NCI-H510A (cell line): ENCODE results near the gene CHD9.
"Not testable (repeated sequence)": the region's sequence is repeated elsewhere in the genome, so short reads cannot be mapped to it uniquely, and the experiment has no call there.

Source experiments
- DNase-seq: peaks from one replicate; lab custom pipeline; 2025; lab: John Stamatoyannopoulos, UW

The CHD9 gene

GRCh38 chr16:53282328-53282727, 227.5 kb downstream of the CHD9 start:
- DNase-seq: no peak

DNA sequence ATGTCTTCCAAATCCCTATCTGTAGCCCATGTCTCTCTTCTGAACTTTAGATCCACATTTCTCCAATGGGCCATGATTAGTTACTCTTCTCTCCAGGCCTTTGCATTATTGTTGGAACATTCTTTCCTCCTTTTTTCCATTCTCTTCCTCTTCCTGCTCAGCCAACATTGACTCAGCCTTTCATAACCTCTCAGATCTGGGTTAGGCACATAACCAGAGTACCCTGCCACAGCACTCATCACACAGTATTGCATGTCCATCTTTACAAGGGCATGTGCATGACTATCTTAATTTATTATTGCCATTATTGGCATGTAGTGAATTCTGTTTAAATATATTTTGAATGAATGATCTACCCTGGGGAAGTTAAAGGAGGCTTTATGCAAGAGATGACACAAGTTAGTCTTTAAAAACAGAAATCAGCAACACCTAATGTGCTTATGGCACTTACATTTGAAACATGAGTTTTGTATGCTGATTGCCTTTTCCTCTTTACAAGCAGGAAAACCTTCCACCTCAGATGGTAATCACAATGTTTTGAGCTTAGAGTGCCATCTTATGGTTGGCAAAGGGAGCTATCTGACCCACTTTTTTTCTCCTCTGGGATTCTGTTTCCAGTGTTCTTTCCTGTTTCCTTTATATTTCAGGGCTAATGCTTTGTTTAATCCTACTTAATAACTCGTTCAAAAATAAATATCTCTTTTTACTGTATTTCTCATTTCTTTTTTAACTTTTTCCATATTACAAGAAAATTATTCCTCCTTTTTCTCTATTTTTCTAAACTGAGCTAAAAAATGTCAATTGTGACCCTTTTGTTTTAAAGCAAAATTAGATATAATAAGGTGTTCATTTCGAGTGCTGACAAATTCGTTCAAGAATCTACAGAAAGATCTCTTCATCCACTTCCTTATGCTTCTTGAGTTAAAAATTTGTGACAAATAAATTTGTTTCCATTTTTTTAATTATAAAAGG, 228.5 kb downstream of the CHD9 start:
- DNase-seq: peak; percentile 2

- DNase-seq: no peak
Observed at GRCh38 chr16:53285236-53285635, 230.4 kb downstream of the CHD9 start.

DNA sequence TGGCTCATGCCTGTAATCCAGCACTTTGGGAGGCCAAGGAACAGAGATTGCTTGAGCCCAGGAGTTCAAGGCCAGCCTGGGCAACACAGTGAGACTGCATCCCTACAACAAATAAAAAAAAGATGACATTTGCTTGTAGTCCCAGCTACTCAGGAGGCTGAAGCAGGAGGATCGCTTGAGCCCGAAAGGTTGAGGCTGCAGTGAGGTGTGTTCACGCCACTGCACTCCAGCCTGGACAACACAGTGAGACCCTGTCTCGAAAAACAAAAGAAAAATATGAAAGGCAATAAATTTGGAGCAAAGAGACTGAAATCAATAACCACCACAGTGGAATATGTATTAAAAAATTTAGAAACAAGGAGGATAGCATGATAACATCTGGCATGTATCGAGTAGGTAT, 235.7 kb downstream of the CHD9 start:
- no peak for DNase-seq

DNA sequence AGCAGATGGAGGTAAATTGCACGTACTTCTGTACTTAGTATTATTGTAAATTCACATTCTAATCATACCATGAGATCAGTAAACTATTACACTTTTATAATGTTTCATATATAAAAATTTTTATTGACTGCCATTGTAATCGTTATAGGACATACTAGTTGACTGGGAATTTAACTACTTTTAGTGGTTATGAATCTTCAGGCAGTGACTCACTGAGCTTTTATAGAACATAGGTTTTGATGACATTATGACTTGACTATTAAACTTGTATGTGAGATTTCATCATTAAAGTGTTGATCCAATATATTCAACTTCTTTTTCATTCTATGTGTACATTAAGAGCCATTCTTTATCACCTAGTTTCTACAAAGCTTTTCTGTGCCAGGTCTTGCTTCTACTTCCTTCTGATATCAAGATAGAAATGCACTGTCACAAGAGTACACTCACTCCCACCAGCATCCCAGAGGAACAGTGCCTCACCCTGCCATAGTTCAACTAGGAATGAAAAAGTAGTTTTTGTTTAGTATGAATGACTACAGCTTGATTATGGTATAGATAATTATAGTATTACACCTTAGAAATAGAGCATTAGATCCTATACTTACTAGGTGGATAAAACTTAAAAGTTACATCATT, 237.1 kb downstream of the CHD9 start:
- DNase-seq: no peak

GRCh38 chr16:53297477-53297876, 242.7 kb downstream of the CHD9 start:
- DNase-seq: no peak

GRCh38 chr16:53304334-53304733, 249.5 kb downstream of the CHD9 start:
- DNase-seq: no peak

- no peak for DNase-seq
Observed at GRCh38 chr16:53305743-53306142, 251.0 kb downstream of the CHD9 start.

GRCh38 chr16:53309457-53309856, 254.7 kb downstream of the CHD9 start:
- DNase-seq: no peak

DNA sequence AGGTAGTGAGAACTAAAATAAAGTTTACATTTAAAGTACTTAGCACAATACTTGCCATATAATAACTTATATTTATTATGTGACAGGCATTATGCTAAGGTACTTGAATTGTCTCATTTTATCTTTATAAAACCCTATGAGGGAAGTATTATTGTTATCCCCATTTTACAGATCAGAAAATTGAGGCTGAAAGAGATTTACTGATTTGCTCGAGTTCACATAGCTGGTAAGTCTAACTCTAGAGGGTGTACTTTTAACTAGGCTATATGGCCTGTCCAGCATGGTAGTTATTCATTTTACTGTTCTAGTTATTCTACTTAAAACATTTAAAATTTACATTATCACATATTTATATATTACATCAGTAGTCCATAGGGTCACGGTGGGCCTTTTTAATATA, 266.2 kb downstream of the CHD9 start:
- DNase-seq: no peak

- no peak for DNase-seq
Observed at GRCh38 chr16:53323924-53324323, 269.1 kb downstream of the CHD9 start.

DNA sequence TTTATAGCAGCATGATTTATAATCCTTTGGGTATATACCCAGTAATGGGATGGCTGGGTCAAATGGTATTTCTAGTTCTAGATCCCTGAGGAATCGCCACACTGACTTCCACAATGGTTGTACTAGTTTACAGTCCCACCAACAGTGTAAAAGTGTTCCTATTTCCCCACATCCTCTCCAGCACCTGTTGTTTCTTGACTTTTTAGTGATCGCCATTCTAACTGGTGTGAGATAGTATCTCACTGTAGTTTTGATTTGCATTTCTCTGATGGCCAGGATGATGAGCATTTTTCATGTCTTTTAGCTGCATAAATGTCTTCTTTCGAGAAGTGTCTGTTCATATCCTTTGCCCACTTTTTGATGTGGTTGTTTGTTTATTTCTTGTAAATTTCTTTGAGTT, 276.2 kb downstream of the CHD9 start:
- not testable (repeated sequence) for DNase-seq

DNA sequence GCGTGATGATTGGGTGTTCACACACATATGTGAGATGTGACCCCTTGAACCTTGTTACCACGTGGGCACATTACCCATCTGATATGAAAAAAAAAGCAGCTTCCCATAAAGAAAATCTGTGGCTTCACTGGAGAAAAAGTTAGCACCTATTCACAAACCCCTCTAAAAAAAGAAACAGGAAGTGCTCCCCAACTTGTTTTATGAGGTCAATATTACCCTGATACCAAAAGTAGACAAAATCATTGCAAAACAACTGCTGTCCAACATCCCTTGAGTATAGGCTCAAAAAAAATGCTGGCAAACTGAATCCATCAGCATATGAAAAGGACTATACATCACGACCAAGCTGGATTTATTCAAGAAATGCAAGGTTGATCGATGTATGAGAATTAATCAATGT, 279.8 kb downstream of the CHD9 start:
- no peak for DNase-seq

- DNase-seq: no peak
Observed at GRCh38 chr16:53337294-53337693, 282.5 kb downstream of the CHD9 start.

GRCh38 chr16:53341792-53342191, 287.0 kb downstream of the CHD9 start:
- no peak for DNase-seq

DNA sequence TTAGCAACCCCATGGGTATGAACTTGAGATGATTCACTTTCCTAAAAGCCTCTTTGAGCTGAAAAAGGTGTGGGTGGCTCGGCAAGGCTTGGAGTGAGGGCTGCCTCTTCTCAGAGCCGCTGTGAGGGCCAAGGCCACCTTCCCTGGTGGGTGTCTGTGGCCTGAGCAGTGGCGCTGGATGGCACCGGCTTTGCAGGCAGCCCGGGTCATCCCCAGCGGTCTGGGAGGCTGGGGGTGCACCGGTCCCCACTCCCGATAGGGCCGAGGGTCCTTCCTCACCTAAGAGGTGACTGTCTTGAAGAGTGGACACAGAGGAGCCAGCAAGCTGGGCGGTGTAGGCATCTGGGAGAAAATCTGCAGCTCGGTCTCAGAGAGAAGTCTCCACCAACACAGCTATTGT, 300.3 kb downstream of the CHD9 start:
- no peak for DNase-seq

GRCh38 chr16:53356478-53357207, 301.9 kb downstream of the CHD9 start:
- no peak for DNase-seq

GRCh38 chr16:53357208-53357586, 302.4 kb downstream of the CHD9 start:
- no peak for DNase-seq

- DNase-seq: no peak
Observed at GRCh38 chr16:53357955-53358354, 303.2 kb downstream of the CHD9 start.

DNA sequence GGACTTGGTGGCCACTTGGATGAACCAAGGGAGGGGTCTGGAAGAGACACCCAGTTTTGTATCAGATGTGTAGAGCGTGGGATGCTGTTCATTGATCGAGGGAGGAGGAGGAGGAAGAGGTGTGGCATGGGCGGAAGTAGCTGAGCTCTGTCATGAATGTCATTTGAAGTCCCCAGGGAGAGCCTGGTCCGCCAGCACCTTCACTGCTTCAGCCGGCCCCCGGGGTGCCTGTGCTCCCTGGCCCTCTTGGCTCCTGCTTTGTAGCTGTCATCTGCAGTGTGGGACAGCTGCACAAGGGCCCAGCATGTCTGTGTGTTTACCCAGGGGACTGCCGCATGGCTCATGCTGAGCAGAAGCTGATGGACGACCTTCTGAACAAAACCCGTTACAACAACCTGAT, 304.1 kb downstream of the CHD9 start:
- DNase-seq: no peak

DNA sequence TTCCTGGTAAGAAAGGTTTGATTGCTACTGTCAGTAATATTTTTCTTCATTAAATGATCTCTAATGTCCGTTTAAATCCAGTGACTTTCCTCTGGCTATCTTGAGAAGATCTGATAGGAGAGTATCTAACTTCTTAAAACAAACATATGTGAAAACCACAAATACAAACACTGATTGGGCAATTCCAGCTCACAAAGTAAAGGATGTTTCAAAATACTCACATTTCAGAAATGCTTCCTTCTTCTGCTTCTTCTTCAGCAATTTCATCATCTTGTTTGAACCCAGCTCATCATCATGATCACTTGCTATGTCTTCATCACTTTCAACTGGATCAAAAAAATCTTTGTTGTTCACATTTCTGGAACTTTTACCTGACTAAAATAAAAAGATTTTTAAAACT, 315.1 kb downstream of the CHD9 start:
- no peak for DNase-seq

DNA sequence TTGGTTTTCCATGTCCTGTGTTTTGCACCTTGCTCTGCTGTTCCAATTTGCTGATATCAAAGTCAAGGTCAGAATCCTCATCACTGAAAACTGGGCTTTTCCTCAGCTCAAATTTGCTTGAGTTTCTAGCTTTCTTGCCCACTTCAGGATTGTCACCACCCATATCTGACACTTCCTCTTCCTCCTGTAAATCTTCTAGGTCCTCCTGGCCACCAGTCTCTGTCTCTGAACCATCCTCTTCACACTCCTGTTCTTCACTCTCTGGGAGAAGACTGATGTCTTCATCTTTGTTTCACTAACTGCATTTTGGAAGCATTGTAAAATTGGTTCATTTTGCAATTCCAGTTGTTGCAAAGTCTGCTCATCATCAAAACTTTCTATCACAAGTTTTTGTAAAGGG, 316.0 kb downstream of the CHD9 start:
- DNase-seq: no peak
